ENCODE data around the gene FGF14.
A peak's percentile ranks its signal among the peaks of the same experiment; 100 is the strongest.

Gene FGF14

GRCh38 chr13:101751488-101751887, 650.4 kb downstream of the FGF14 start:
- DNase-seq, result peak; percentile 89

- DNase-seq, result no peak
These were observed 652.3 kb downstream of the FGF14 start for GRCh38 chr13:101749584-101749983.

GRCh38 chr13:101747039-101747438, 654.8 kb downstream of the FGF14 start:
- no peak for DNase-seq

GRCh38 chr13:101746513-101746912, 655.3 kb downstream of the FGF14 start:
- no peak for DNase-seq

- DNase-seq, result no peak
These were observed 662.3 kb downstream of the FGF14 start for GRCh38 chr13:101739382-101740178.

- DNase-seq, result no peak
These were observed 663.5 kb downstream of the FGF14 start for GRCh38 chr13:101738336-101738735.

GRCh38 chr13:101736566-101736965, 665.3 kb downstream of the FGF14 start:
- no peak for DNase-seq

- no peak for DNase-seq
These were observed 671.3 kb downstream of the FGF14 start for GRCh38 chr13:101730420-101731000.

- DNase-seq, result no peak
These were observed 673.2 kb downstream of the FGF14 start for GRCh38 chr13:101728615-101729014.

GRCh38 chr13:101728021-101728420, 673.8 kb downstream of the FGF14 start:
- DNase-seq, result no peak

GRCh38 chr13:101727118-101727517, 674.7 kb downstream of the FGF14 start:
- peak; percentile 33 for DNase-seq

- peak; percentile 28 for DNase-seq
These were observed 675.2 kb downstream of the FGF14 start for GRCh38 chr13:101726681-101727080.

- no peak for DNase-seq
These were observed 683.4 kb downstream of the FGF14 start for GRCh38 chr13:101718496-101718895.

GRCh38 chr13:101717353-101717752, 684.5 kb downstream of the FGF14 start:
- no peak for DNase-seq

- no peak for DNase-seq
These were observed 687.7 kb downstream of the FGF14 start for GRCh38 chr13:101714195-101714594.

- DNase-seq, result no peak
These were observed 689.9 kb downstream of the FGF14 start for GRCh38 chr13:101712026-101712348.

GRCh38 chr13:101711307-101712025, 690.4 kb downstream of the FGF14 start:
- no peak for DNase-seq

- no peak for DNase-seq
These were observed 691.9 kb downstream of the FGF14 start for GRCh38 chr13:101709952-101710351.

GRCh38 chr13:101708115-101708514, 693.7 kb downstream of the FGF14 start:
- no peak for DNase-seq

GRCh38 chr13:101707659-101708058, 694.2 kb downstream of the FGF14 start:
- no peak for DNase-seq

- no peak for DNase-seq
These were observed 695.2 kb downstream of the FGF14 start for GRCh38 chr13:101706651-101707050.

- DNase-seq, result no peak
These were observed 698.0 kb downstream of the FGF14 start for GRCh38 chr13:101703838-101704237.

GRCh38 chr13:101703081-101703480, 698.8 kb downstream of the FGF14 start:
- DNase-seq, result no peak

GRCh38 chr13:101700598-101700997, 701.2 kb downstream of the FGF14 start:
- no peak for DNase-seq
